Gastrocnemius medialis (tissue), 4 donors: ENCODE measurements around the gene KLC4. TPM values are rescaled to one million over a fixed set of nuclear protein-coding genes. Genes with fewer than 3 reads are reported as not detected.

Experiments
- ATAC-seq, 2 donors: fragments of 150-250 bp; one replicate each; pipeline ENCODE4 v1.9.1; 2016
- DNase-seq, 2 donors: peaks; one replicate each; pipeline ENCODE4 v3.0.0-alpha.2; 2019
- H3K27ac ChIP-seq, 4 donors: fragments of 200-600 bp; sonication (generic); 1 replicate in 1 of 4; 2 replicates in 3 of 4; pipeline ENCODE4 v1.5.1; 2016 to 2018; ENCODE audit warnings: mild to moderate bottlenecking in 2 of 4, moderate library complexity in 1 of 4
- H3K27me3 ChIP-seq, 3 donors: fragments of 200-600 bp; sonication (generic) in 2 of 3; 1 replicate in 1 of 3; 2 replicates in 2 of 3; pipeline versions ENCODE4 v1.5.1 to v1.6.0; 2016 to 2019; ENCODE audit warnings: mild to moderate bottlenecking in 1 of 3, moderate library complexity in 1 of 3
- H3K36me3 ChIP-seq, 2 donors: fragments of 200-600 bp; sonication (generic) in 1 of 2; one replicate each; pipeline ENCODE4 v1.5.1; 2017 to 2018
- H3K4me1 ChIP-seq, 2 donors: fragments of 200-600 bp; sonication (generic) in 1 of 2; one replicate each; pipeline ENCODE4 v1.5.1; 2016 to 2017; ENCODE audit warnings: mild to moderate bottlenecking in 2 of 2
- H3K4me3 ChIP-seq, 4 donors: fragments of 200-600 bp; sonication (generic) in 3 of 4; 1 replicate in 1 of 4; 2 replicates in 3 of 4; pipeline ENCODE4 v1.5.1; 2016 to 2019; ENCODE audit warnings: mild to moderate bottlenecking in 2 of 4
- H3K9me3 ChIP-seq, 3 donors: fragments of 200-600 bp; sonication (generic) in 2 of 3; 1 replicate in 1 of 3; 2 replicates in 2 of 3; pipeline ENCODE4 v1.5.1; 2016 to 2019
- CTCF ChIP-seq, 5 experiments: fragments of 450-650 bp in 3 of 5; fragments of 200-600 bp in 2 of 5; sonication (generic) in 2 of 5; IDR thresholded peaks in 4 of 5; conservative IDR thresholded peaks in 1 of 5; 1 replicate in 4 of 5; 2 replicates in 1 of 5; pipeline ENCODE4 v1.5.1; 2016 to 2019; ENCODE audit warnings: antibody characterized with exemption in 5 of 5, mild to moderate bottlenecking in 3 of 5, moderate library complexity in 3 of 5
- POLR2A ChIP-seq, 2 donors: fragments of 450-650 bp; IDR thresholded peaks; one replicate each; pipeline ENCODE4 v1.6.1; 2017; ENCODE audit warnings: antibody characterized with exemption in 2 of 2, mild to moderate bottlenecking in 2 of 2, moderate library complexity in 2 of 2
- in situ Hi-C, 4 donors: fragments of 200-750 bp; cut with MboI; loops; one replicate each; pipeline versions ENCODE4 v1.15.0 to v1.8.0; 2017; ENCODE audit warnings: low sequenced_read_pairs in 4 of 4
- intact Hi-C: fragments of 100-400 bp; cut with DNase I; formaldehyde crosslinking; loops from one replicate; pipeline ENCODE4 v1.15.1; 2023; ENCODE audit warnings: low total_unique reads
- total RNA-seq, 4 donors: library from RNA; depleted of rRNA; stranded (reverse); fragments of >200 nt; gene quantifications; one replicate each; pipeline versions ENCODE4 v1.1.0 to v1.2.3, GENCODE V29; 2016

The KLC4 gene
- total RNA-seq, 4 donors from 2014 or later, result 12.2 to 19.3 (median 14.6) TPM

- intact Hi-C loops, result loop anchor here (2.0 to 10.0 kb wide), 3 partner anchors 71 to 311 kb away; partner anchors contain the start of genes PPP2R5D and TBCC
- no peak for ATAC-seq
These were observed 3.5 kb upstream of the KLC4 start for GRCh38 chr6:43055966-43056365.

GRCh38 chr6:43058531-43058930, 900 bp upstream of the KLC4 start:
- intact Hi-C loops (loop anchor here (2.0 to 10.0 kb wide), 3 partner anchors 80 to 314 kb away; partner anchors contain the start of genes PEX6 and TBCC), in situ Hi-C loops (no loop called here)
- Histone ChIP-seq H3K36me3 (peaks cover 0 to 37% of the 10 kb centered on the region in 2 donors), H3K4me3 (peak overlapping the region; percentile 87 to 98 (median 92)), H3K27me3 (no peaks in the 10 kb centered on the region), H3K4me1 (peaks cover 28 to 34% of the 10 kb centered on the region in 2 donors), H3K9me3 (no peaks in the 10 kb centered on the region), H3K27ac (peak overlapping the region; percentile 90 to 99 (median 95))
- ATAC-seq, result no peak
- TF ChIP-seq POLR2A (IDR thresholded peaks at IDR 0.05) (no peak), CTCF (IDR thresholded peaks at IDR 0.05 in 4 of 5, conservative IDR thresholded peaks at IDR 0.05 in 1 of 5) (no peak)
- DNase-seq, result no peak

More at GRCh38 chr6:43055966-43056365, 3.5 kb upstream of the KLC4 start:
- DNase-seq, result no peak
- Histone ChIP-seq H3K27me3 (no peaks in the 10 kb centered on the region), H3K4me3 (no peak overlapping the region), H3K36me3 (peaks cover 0 to 29% of the 10 kb centered on the region in 2 donors), H3K9me3 (no peaks in the 10 kb centered on the region), H3K27ac (no peak overlapping the region), H3K4me1 (peaks cover 24 to 41% of the 10 kb centered on the region in 2 donors)
- in situ Hi-C loops, result no loop called here
- TF ChIP-seq POLR2A (IDR thresholded peaks at IDR 0.05) (no peak), CTCF (IDR thresholded peaks at IDR 0.05 in 4 of 5, conservative IDR thresholded peaks at IDR 0.05 in 1 of 5) (no peak)

- Histone ChIP-seq H3K27ac (peak overlapping the region; percentile 90 to 99 (median 95)), H3K4me3 (peak overlapping the region; percentile 74 to 98 (median 87)), H3K9me3 (no peaks in the 10 kb centered on the region), H3K36me3 (peaks cover 0 to 52% of the 10 kb centered on the region in 2 donors), H3K4me1 (peaks cover 21 to 29% of the 10 kb centered on the region in 2 donors), H3K27me3 (no peaks in the 10 kb centered on the region)
- ATAC-seq, result peak; percentile 16 to 33
- peak in 1 of 2 donors; percentile 41 for DNase-seq
- TF ChIP-seq POLR2A (IDR thresholded peaks at IDR 0.05) (no peak), CTCF (IDR thresholded peaks at IDR 0.05 in 4 of 5, conservative IDR thresholded peaks at IDR 0.05 in 1 of 5) (no peak)
- in situ Hi-C loops (no loop called here), intact Hi-C loops (no loop called here)
These were observed 763 bp downstream of the KLC4 start for GRCh38 chr6:43060034-43060754.

GRCh38 chr6:43060755-43061633, 1.6 kb downstream of the KLC4 start:
- intact Hi-C loops, result no loop called here
- TF ChIP-seq POLR2A (IDR thresholded peaks at IDR 0.05), result no peak
- no peak for TF ChIP-seq CTCF (IDR thresholded peaks at IDR 0.05 in 4 of 5, conservative IDR thresholded peaks at IDR 0.05 in 1 of 5)
- ATAC-seq (no peak), DNase-seq (no peak)
- H3K36me3 ChIP-seq, result peaks cover 0 to 52% of the 10 kb centered on the region in 2 donors
- H3K4me1 ChIP-seq, result peaks cover 21 to 29% of the 10 kb centered on the region in 2 donors
- in situ Hi-C loops, result no loop called here
- H3K9me3 ChIP-seq, result no peaks in the 10 kb centered on the region
- peak overlapping the region; percentile 90 to 99 (median 95) for H3K27ac ChIP-seq
- no peaks in the 10 kb centered on the region for H3K27me3 ChIP-seq
- H3K4me3 ChIP-seq, result peak overlapping the region in 3 of 4 donors; percentile 87 to 98 (median 87)
